ENCODE measurements around the gene PSMA2. TPM values are rescaled to one million over a fixed set of nuclear protein-coding genes. Genes with fewer than 3 reads are reported as not detected.
"Not testable (repeated sequence)": the region's sequence is repeated elsewhere in the genome, so short reads cannot be mapped to it uniquely, and the experiment has no call there.

PSMA2 gene
- total RNA-seq, 1 donor from 2014 or later: 52.7 TPM

DNA sequence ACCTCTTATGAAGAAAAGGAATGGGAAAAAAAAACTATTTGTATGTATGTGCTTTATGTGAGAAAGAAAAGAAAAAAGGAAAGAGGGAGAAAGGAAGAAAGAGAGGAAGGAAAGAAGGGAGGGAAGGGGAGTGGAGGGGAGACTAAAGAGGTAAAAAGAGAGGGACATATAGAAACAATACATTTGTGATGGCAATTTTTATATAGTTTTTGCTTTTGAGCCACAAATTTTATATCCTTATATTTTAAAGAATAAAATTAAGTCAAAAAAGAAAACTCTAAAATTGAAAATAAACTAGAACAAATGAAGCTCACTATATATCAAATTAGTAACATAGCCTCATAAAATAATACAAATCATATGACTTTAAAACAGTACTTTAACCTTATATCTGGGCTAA lies 31.1 kb downstream of the PSMA2 start:
- DNase-seq: no peak

DNA sequence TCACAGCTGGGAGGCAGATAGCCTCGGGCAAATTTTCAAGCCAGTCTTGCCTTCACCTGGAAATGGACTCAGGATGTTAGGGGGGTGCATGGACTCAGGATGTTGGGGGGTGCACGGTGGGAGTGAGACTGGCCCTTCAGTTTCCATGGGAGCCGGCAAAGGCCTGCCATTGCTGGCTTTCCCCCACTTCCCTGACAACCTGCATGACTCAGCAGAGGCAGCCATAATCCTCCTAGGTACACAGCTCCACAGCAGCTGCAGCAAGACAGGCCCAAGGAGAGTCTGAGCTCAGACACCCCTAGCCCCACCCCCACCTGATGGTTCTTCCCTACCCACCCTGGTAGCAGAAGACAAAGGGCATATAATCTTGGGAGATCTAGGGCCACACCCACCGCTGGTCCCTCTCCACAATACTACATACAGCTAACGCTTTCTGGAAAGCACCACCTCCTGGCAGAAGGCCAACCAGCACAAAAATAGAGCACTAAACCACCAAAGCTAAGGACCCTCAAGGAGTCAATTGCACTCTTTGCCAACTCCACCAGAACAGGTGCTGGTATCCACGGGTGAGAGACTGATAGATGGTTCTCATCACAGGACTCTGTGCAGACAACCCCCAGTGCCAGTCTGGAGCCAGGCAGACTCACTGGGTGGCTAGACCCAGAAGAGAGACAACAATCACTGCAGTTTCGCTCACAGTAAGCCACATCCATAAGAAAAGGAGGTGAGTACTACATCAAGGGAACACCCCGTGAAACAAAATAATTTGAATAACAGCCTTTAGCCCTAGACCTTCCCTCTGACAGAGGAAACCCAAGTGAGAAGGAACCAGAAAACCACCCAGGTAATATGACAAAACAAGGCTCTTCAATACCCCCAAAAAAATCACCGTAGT lies 38.4 kb downstream of the PSMA2 start:
- DNase-seq: peak; percentile 45

DNA sequence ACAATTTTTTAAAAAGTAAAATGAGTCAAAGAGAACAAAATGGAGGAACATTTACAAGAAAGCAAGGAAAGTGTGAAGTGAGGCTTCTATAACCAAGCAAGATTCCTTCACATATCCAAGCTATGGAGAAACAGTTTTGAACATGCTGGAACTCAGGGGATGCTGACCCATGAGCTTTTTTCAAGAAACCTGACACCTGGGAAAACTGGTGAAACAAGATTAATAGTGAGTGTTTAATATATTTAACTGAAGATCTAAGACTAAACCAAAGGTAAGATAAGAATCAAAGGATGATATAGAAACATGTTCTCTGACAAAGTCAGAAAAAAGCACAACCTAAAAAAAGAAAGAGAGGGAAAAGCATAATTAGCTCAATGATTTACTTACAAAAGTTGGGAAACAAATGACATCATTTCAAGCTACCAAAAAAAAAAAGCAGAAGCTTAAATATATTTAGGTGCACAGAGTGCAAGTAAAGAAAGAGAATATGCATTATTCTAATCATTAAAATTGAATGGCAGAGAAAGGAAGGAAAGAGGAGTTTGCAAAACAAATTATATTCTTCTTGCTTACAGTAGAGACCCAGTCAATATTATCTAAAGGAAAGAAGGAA lies 45.0 kb downstream of the PSMA2 start:
- no peak for DNase-seq

DNA sequence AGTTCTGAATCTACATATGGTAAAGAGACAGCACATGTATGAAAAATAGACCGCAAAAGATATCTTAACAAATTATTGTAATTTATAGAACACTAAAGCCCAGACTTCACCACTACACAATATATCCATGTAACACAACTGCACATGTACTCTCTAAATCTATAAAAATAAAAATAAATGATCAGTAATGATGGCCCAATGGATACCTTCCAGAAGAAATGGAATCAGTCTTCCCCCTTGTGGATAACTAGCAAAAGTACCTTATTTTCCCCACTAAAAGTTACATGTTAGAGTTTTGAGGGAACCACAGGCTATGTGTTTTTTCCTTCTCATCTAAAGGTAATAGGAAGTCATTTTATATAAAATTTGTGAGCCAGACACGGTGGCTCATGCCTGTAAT lies 45.8 kb downstream of the PSMA2 start:
- no peak for DNase-seq

DNA sequence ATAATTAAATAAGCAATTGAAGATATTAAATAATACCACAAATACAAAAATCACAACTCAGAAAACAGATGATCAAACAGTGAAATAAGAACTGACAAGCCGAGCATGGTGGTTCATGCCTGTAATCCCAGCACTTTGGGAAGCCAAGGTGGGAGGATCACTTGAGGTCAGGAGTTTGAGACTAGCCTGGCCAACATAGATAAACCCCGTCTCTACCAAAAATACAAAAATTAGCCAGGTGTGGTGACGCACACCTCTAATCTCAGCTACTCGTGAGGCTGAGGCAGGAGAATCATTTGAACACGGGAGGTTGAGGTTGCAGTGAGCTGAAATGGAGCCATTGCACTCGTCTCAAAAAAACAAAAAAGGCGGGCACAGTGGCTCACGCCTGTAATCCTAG lies 46.8 kb downstream of the PSMA2 start:
- not testable (repeated sequence) for DNase-seq

DNA sequence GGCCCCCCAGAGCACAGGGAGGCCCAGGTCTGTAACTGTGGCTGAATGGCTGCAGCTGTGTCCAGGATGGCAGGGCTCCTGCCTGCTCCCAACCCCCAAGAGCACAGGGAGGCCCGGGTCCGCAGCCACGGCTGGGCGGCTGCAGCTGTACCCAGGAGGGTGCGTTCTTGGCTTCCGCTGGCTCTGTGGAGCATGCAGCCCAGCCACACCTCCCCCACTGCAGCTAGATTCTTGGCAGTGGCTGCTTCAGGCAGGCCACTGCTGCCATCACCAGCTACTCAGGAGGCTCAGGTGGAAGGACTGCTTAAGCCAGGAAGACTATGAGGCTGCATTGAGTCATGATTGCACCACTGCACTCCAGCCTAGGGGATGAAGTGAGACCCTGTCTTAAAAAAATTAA lies 48.0 kb downstream of the PSMA2 start:
- no peak for DNase-seq

DNA sequence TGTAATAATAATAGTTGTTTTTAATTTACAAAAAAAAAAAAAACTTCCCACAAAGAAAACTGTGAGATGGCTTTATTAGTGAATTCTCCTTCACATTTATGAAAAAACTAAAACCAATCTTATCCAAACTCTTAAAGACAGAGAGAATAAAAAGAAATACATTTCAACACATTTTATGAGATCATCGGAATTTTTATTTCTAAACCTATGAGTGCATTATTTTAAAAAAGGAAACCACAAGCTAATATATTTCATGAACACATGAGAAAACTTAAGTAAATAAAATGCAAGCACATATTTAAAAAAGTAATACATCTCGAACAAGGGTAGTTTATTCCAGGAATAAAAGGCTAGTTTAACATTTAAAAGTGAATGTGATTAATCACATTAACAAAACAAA lies 51.6 kb downstream of the PSMA2 start:
- DNase-seq: no peak

DNA sequence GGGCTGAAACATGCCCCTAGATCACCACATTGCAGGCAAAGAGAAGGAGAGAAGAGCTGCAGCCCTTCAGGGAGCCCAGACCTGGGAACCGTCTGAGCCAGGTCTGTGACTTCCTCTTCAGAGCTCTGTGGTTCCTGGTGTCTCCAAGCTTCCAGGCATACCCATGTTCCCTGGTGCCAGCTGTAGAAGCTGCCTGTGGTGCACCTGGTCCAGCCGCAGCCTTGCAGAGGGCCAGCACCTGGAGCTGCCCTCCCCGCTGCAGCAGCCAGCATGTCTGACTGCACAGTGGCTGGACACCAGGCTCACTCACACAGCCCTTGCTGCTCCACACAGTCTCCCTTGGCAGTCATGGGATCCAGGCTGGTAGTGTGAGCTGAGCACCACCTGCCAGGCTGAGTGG lies 53.7 kb downstream of the PSMA2 start:
- DNase-seq: no peak

DNA sequence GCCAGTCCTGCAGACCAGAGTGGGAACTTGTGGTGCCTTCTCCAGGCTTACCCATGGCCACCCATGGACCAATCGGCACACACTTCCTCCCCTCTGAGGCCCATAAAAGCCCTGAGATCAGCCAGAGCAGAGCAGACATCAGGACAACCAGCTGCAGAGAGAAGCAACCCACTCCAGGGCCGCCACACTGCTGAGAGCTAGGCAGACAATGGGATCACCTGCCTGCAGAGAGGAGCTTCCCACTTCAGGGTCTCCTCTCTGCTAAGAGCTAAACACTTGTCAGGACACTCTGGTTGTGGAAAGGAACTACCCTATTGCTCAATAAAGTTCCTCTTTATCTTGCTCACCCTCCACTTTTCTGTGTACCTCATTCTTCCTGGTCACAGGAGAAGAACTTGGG lies 54.1 kb downstream of the PSMA2 start:
- no peak for DNase-seq

DNA sequence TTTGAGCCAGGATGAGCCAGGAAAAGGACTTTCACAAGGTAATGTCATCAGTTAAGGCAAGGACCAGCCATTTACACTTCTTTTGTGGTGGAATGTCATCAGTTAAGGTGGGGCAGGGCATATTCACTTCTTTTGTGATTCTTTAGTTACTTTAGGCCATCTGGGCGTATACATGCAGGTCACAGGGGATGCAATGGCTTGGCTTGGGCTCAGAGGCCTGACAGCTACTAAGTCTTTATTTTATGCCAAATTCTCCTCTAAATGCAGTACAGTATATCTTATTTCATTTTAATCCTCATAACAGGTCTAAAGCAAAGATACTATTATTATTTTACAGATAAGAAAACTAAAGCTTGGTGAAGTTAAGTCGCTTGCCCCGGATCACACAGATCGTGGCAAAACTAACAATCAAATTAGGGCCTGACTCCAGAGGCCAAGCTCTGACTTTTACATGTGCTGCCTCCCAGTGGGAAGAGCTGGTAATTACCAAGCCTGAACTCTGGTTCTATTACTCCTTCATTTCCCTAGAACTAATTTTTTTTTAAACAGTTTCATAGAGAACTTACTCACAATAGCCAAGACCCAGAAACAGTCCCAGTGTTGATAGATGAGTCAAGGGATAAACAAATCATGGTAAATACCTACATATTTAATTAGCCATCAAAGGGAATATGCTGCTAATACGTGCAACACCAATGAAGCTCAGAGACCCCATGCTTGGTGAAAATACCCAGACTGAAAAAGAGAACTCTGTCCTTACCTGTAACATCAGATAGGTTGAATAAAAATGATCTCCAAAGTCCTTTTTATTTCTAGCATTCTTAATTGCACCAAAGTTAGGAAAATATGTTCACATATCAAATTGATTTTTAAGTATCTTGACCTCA lies 55.5 kb downstream of the PSMA2 start:
- DNase-seq: peak; percentile 74

DNA sequence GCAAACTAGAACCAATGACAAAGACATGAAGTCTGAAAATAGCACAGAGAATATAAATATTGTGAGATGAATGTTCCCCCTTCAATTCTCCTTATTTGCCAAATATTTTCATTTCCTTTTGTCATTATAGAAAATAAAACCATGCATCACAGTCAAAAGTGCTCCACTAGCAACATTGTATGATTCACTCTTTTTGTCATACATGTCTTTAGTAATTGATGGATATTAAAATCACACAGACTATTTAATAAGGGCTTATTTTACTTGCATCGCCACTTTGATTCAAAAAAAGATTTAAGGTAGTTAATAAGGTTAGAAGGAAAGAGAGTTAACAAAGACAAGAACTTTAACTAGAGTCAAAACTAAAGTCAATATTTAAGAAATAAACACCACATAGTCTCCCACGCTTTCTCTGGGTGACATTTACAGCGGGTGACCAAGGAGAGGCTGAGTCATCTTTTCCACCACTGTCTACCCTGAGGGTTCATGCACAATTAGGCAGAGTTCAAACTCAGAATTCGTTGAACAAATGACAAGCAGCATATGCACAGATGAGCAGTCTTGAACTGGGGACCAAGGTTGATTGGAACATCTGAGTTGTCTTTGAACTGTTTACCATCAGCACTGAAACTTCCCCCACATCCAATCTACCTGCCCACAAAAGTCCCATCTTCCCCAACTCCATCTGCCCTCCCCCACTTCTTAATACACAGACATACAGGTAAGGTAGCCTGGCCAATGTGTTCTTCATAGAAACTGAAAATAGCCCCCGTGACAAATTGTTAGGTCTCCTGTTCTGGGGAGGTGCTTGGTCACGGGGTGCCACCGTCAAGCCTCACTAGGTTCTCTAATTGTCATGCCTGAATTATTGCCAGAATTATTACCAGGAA lies 62.6 kb downstream of the PSMA2 start:
- no peak for DNase-seq

DNA sequence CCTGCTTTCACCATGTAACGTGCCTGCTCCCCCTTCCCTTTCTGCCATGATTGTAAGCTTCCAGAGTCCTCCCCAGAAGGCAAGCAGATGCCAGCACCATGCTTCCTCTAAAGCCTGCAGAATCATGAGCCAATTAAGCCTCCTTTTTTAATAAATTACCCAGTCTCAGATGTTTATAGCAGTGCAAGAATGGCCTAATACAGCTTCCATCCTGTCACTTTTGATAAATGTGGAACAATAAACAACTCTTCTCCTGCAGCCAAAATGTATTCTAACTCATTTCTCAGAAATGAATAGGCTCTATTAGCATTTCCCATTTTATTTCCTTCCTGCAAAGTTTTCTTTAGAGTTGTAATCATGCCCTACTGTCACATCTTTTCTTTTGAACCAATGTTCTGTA lies 63.5 kb downstream of the PSMA2 start:
- DNase-seq: no peak

Other genes with a start within 250 kb of the PSMA2 start
- 6.4 TPM for gene C7orf25, start 20.1 kb downstream of the PSMA2 start, total RNA-seq
- gene MRPL32, start 202 bp upstream of the PSMA2 start, total RNA-seq: 57.9 TPM
- 0.51 TPM for gene HECW1, start 180.5 kb upstream of the PSMA2 start, total RNA-seq